ENCODE results near the gene CAPN11.
"Not testable (repeated sequence)": the region's sequence is repeated elsewhere in the genome, so short reads cannot be mapped to it uniquely, and the experiment has no call there.

GRCh38 chr6:44144536-44144935 is 14.1 kb upstream of the CAPN11 start:
- TF ChIP-seq RFX5 (IDR thresholded peaks at IDR 0.05; ENCODE audit: low read depth, low read length); CTCF (IDR thresholded peaks at IDR 0.05 in 2 of 3, conservative IDR thresholded peaks at IDR 0.05 in 1 of 3; ENCODE audit: control insufficient read depth in 2 of 3, extremely low read depth in 1 of 3, insufficient read depth in 1 of 3, low read depth in 3 of 3, low read length in 3 of 3); ESRRA (IDR thresholded peaks at IDR 0.05; ENCODE audit: low read length); CREB1 (IDR thresholded peaks at IDR 0.05; ENCODE audit: low read depth); REST (IDR thresholded peaks at IDR 0.05; ENCODE audit: low read depth, low read length); RCOR1 (conservative IDR thresholded peaks at IDR 0.05; ENCODE audit: low read depth, low read length): not testable (repeated sequence)

Measured in GM12878 (cell line).